GM13977 (cell line): Measurements from ENCODE around the gene PLA2G4C.
"Not testable (repeated sequence)": the region's sequence is repeated elsewhere in the genome, so short reads cannot be mapped to it uniquely, and the experiment has no call there.

ENCODE experiments used
- DNase-seq: peaks from one replicate; pipeline ENCODE4 v3.0.0; 2012; ENCODE audit warnings: low spot score
- in situ Hi-C: fragments of 300-500 bp; cut with MboI; formaldehyde crosslinking; loops from one replicate; pipeline ENCODE4 v1.12.0; 2022; ENCODE audit warnings: low sequenced_read_pairs, low pct_unique_long_range_greater_than_20kb, mixed read lengths, inconsistent platforms; ENCODE audit not compliant: unreplicated experiment
- TF ChIP-seq, protein P1 (sequence below): IDR thresholded peaks from 2 replicates; pipeline ENCODE4 v1.5.1; 2012; ENCODE audit warnings: mild to moderate bottlenecking, control low read depth; ENCODE audit not compliant: insufficient read depth; ENCODE audit errors: extremely low read depth, missing control alignments

Gene PLA2G4C

DNA sequence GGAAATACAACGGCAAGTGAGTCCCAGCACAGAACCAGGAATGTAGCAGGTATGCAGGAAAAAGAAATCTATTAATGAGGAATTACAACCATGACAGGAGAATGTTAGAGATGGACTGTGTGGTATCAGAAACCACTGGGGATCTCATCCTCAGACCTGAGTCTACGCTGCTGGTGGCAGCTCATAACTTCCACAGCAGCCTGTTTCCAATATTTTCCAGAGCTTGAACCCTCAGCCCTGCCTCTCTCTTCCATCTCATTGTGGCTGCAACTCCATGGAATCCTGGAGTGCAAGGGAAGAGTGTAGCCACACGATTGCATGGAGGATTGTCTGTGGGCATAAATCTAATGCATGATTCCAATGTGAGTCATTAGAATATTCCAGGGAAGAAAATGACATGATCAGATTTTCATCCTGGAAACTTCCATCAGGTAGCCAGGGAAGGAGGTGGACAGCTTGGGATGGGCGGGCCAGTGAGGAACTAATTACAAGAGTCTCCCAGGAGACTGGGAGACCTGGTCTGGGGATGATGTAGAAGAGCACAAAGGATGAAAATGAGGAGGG is 14.9 kb downstream of the PLA2G4C start:
- in situ Hi-C loops = no loop called here
- TF ChIP-seq, protein P1, sequence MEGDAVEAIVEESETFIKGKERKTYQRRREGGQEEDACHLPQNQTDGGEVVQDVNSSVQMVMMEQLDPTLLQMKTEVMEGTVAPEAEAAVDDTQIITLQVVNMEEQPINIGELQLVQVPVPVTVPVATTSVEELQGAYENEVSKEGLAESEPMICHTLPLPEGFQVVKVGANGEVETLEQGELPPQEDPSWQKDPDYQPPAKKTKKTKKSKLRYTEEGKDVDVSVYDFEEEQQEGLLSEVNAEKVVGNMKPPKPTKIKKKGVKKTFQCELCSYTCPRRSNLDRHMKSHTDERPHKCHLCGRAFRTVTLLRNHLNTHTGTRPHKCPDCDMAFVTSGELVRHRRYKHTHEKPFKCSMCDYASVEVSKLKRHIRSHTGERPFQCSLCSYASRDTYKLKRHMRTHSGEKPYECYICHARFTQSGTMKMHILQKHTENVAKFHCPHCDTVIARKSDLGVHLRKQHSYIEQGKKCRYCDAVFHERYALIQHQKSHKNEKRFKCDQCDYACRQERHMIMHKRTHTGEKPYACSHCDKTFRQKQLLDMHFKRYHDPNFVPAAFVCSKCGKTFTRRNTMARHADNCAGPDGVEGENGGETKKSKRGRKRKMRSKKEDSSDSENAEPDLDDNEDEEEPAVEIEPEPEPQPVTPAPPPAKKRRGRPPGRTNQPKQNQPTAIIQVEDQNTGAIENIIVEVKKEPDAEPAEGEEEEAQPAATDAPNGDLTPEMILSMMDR = no peak
- DNase-seq = no peak

GRCh38 chr19:48094855-48095203 is 15.8 kb downstream of the PLA2G4C start:
- in situ Hi-C loops = no loop called here
- TF ChIP-seq, protein P1 = no peak

DNA sequence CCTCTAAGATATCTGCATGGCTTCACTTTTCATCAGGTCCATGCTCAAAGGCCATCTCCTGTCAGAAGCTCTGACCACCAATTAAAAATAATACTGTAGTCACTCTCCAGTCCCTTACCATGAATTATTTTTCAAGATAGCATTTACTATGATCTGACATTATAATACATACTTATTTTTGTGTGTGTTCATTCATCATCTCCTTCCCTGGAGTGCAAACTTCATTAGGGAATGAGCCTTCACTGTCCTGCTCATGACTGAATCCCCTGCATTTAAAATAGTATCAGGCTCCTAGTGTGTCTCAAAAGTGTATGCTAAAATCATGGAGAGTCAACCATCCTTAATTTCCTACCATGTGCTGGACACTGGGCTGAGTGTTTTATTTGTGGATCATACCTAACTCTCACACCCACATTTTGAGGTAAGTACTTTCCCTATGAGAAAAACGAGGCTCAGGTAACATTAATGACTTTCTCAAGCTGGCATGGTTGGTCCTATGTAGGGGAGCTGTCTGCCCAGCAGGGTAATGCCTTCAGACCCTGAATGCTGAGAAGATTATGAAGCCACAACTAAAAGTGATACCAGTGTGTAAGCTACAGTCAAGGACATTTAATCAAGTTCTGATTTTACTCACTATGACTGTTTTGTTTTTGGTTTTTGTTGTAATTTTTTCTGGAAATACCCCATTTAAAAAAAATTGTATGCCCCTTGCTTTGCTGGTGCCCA is 16.3 kb downstream of the PLA2G4C start:
- TF ChIP-seq, protein P1 = no peak
- no peak for DNase-seq
- in situ Hi-C loops = no loop called here

More at GRCh38 chr19:48094855-48095203, 15.8 kb downstream of the PLA2G4C start:
- no peak for DNase-seq

DNA sequence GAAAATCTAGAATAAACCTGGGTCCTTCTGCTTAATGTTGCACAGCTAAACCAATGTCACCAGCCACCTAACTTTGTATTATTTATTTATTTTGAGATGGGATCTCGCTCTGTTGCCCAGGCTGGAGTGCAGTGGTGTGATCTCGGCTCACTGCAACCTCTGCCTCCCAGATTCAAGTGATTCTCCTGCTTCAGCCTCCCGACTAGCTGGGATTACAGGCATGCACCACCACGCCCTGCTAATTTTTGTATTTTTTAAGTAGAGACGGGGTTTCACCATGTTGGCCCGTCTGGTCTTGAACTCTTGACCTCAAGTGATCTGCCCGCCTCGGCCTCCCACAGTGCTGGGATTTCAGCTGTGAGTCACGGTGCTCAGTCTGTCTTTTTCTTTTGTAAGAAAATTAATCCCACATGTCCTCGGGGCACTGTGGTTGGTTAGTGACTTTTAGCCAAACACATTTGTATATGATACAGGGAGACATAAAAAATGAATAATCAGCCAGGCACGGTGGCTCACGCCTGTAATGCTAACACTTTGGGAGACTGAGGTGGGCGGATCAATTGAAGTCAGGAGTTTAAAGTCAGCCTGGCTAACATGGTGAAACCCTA is 19.4 kb downstream of the PLA2G4C start:
- in situ Hi-C loops, DNase-seq: not testable (repeated sequence)

- in situ Hi-C loops = no loop called here
- no peak for DNase-seq
- TF ChIP-seq, protein P1 = no peak
Measured at GRCh38 chr19:48090281-48090802, 20.3 kb downstream of the PLA2G4C start.

DNA sequence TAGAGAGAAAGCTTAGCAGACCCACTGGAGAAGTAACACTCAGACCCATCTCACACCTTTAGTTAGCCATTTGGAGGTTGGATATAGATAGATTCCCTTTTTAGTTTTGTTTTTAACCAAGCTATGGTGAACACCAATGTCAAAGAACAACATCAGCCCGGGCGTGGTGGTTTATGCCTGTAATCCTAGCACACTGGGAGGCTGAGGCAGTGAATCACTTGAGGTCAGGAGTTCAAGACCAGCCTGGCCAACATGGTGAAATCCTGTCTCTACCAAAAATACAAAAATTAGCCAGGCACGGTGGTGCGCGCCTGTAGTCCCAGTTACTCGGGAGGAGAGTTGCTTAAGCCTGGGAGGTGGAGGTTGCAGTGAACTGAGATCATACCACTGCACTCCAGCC is 21.6 kb downstream of the PLA2G4C start:
- in situ Hi-C loops, DNase-seq: not testable (repeated sequence)

GRCh38 chr19:48085904-48086864 is 24.4 kb downstream of the PLA2G4C start:
- in situ Hi-C loops = no loop called here
- TF ChIP-seq, protein P1 = peak; percentile 31
- no peak for DNase-seq
